GM23338 (cell line): ENCODE data around the gene SH3RF3. TPM values are rescaled to one million over a fixed set of nuclear protein-coding genes. Genes with fewer than 3 reads are reported as not detected.

Source experiments
- ATAC-seq: fragments of 200-7000 bp; cut with Tn5 transposase; 3 replicates; pipeline ENCODE4 v1.9.1; 2020
- DNase-seq: peaks from one replicate; pipeline ENCODE4 v3.0.0-alpha.2; 2015; ENCODE audit warnings: low spot score
- H2AFZ ChIP-seq: fragments of 200-600 bp; sonication (generic); 2 replicates; pipeline ENCODE4 v1.8.0; 2016; ENCODE audit warnings: antibody characterized with exemption, mild to moderate bottlenecking, moderate library complexity
- H3F3A ChIP-seq: fragments of 200-600 bp; sonication (generic); replicated peaks from 2 replicates; pipeline ENCODE4 v1.8.0; 2017; ENCODE audit warnings: antibody characterized with exemption, mixed run types, low read depth
- H3K27ac ChIP-seq: fragments of 200-600 bp; sonication (generic); 2 replicates; pipeline ENCODE4 v1.6.1; 2016; ENCODE audit warnings: low read depth
- H3K27me3 ChIP-seq: fragments of 200-600 bp; sonication (generic); 2 replicates; pipeline ENCODE4 v1.8.0; 2016; ENCODE audit warnings: mild to moderate bottlenecking, mixed run types, moderate library complexity; ENCODE audit not compliant: insufficient read depth
- H3K36me3 ChIP-seq: fragments of 200-600 bp; sonication (generic); 2 replicates; pipeline ENCODE4 v1.8.0; 2016; ENCODE audit warnings: mild to moderate bottlenecking; ENCODE audit not compliant: insufficient read depth
- H3K4me1 ChIP-seq: fragments of 200-600 bp; sonication (generic); 2 replicates; pipeline ENCODE4 v1.8.0; 2016; ENCODE audit warnings: mild to moderate bottlenecking, moderate library complexity; ENCODE audit not compliant: insufficient read depth
- H3K4me2 ChIP-seq: fragments of 200-600 bp; sonication (generic); 2 replicates; pipeline ENCODE4 v1.7.1; 2017; ENCODE audit warnings: mixed run types
- H3K4me3 ChIP-seq: fragments of 200-600 bp; sonication (generic); 2 replicates; pipeline ENCODE4 v1.6.1; 2016; ENCODE audit warnings: mixed run types
- H3K79me2 ChIP-seq: fragments of 200-600 bp; sonication (generic); replicated peaks from 2 replicates; pipeline ENCODE4 v1.8.0; 2017; ENCODE audit warnings: mild to moderate bottlenecking; ENCODE audit not compliant: insufficient read depth
- H3K9me2 ChIP-seq: fragments of 200-600 bp; sonication (generic); 2 replicates; pipeline ENCODE4 v1.8.0; 2017; ENCODE audit not compliant: insufficient read depth
- H4K20me1 ChIP-seq: fragments of 200-600 bp; sonication (generic); replicated peaks from 2 replicates; pipeline ENCODE4 v1.8.0; 2017; ENCODE audit warnings: mild to moderate bottlenecking; ENCODE audit not compliant: insufficient read depth
- H3K27ac Mint-ChIP-seq: 2 replicates; pipeline ENCODE4 v1.8.0; 2020; ENCODE audit warnings: inconsistent platforms, mild to moderate bottlenecking, moderate library complexity, mixed read lengths
- H3K27me3 Mint-ChIP-seq: 3 replicates; pipeline ENCODE4 v1.8.0; 2022; ENCODE audit warnings: low read depth, mild to moderate bottlenecking, moderate library complexity, mixed read lengths, inconsistent platforms; ENCODE audit not compliant: insufficient read depth, poor library complexity
- H3K36me3 Mint-ChIP-seq: 3 replicates; pipeline ENCODE4 v1.8.0; 2021; ENCODE audit warnings: low read depth, mild to moderate bottlenecking, inconsistent platforms, moderate library complexity, mixed read lengths
- H3K4me1 Mint-ChIP-seq: 3 replicates; pipeline ENCODE4 v1.8.0; 2020; ENCODE audit warnings: mild to moderate bottlenecking, inconsistent platforms, mixed read lengths
- H3K4me3 Mint-ChIP-seq: 3 replicates; pipeline ENCODE4 v1.8.0; 2021; ENCODE audit warnings: moderate library complexity, mild to moderate bottlenecking, inconsistent platforms, mixed read lengths
- H3K9me3 Mint-ChIP-seq: 3 replicates; pipeline ENCODE4 v1.8.0; 2020; ENCODE audit warnings: moderate library complexity, mild to moderate bottlenecking, inconsistent platforms, mixed read lengths
- CREB1 ChIP-seq: fragments of 250-450 bp; sonication (Bioruptor Pico); IDR thresholded peaks from 2 replicates; pipeline ENCODE4 v1.5.0; 2020; ENCODE audit warnings: low read depth, mild to moderate bottlenecking, moderate library complexity
- EZH2 ChIP-seq: fragments of 200-600 bp; sonication (generic); IDR thresholded peaks from one replicate; pipeline ENCODE4 v1.8.0; 2017; ENCODE audit warnings: antibody characterized with exemption, mild to moderate bottlenecking, low read depth; ENCODE audit not compliant: unreplicated experiment
- EZH2phosphoT487 ChIP-seq: fragments of 200-600 bp; sonication (generic); IDR thresholded peaks from one replicate; pipeline ENCODE4 v1.8.1; 2018; ENCODE audit warnings: antibody characterized with exemption; ENCODE audit not compliant: unreplicated experiment
- NANOG ChIP-seq: IDR thresholded peaks from 2 replicates; pipeline ENCODE4 v1.6.1; 2016; ENCODE audit warnings: antibody characterized with exemption, borderline replicate concordance
- POLR2AphosphoS5 ChIP-seq: IDR thresholded peaks from 2 replicates; pipeline ENCODE4 v1.6.1; 2016; ENCODE audit warnings: antibody characterized with exemption, low read depth
- STAT1 ChIP-seq: IDR thresholded peaks from one replicate; pipeline ENCODE4 v1.6.1; 2016; ENCODE audit warnings: antibody characterized with exemption; ENCODE audit not compliant: unreplicated experiment
- ZNF114 ChIP-seq: fragments of 250-450 bp; sonication (Bioruptor Pico); IDR thresholded peaks from 2 replicates; pipeline ENCODE4 v1.5.0; 2020; ENCODE audit warnings: mild to moderate bottlenecking, moderate library complexity
- ZNF331 ChIP-seq: fragments of 250-450 bp; sonication (Bioruptor Pico); IDR thresholded peaks from 2 replicates; pipeline ENCODE4 v1.5.0; 2020; ENCODE audit warnings: low read depth, mild to moderate bottlenecking, moderate library complexity
- polyA plus RNA-seq: library from polyadenylated mRNA; unstranded; fragments of >200 nt; fragmentation: Nextera tagmentation; extraction: Ambion mirVana; gene quantifications from 2 replicates; pipeline ENCODE4 v1.2.1, GENCODE V29; 2016
- total RNA-seq: library from RNA; depleted of rRNA; stranded (reverse); fragments of >200 nt; shearing (Covaris generic); gene quantifications from 2 replicates; pipeline ENCODE4 v1.2.3, GENCODE V29; 2014
- TF ChIP-seq, protein P1 (sequence below): IDR thresholded peaks from one replicate; pipeline ENCODE4 v1.6.1; 2018; ENCODE audit warnings: antibody characterized with exemption; ENCODE audit not compliant: unreplicated experiment
- TF ChIP-seq, protein P2 (sequence below), 2 experiments: fragments of 200-600 bp in 1 of 2; sonication (generic) in 1 of 2; conservative IDR thresholded peaks; 2 replicates each; pipeline versions ENCODE4 v1.5.1 to v1.6.1; 2016 to 2017; ENCODE audit warnings: antibody characterized with exemption in 2 of 2, low read depth in 2 of 2, mild to moderate bottlenecking in 2 of 2, moderate library complexity in 1 of 2
- TF ChIP-seq, protein P3 (sequence below): fragments of 250-450 bp; sonication (Bioruptor Pico); IDR thresholded peaks from 2 replicates; pipeline ENCODE4 v1.5.0; 2020; ENCODE audit warnings: mild to moderate bottlenecking, moderate library complexity

The SH3RF3 gene
- total and polyA plus RNA-seq, 2 experiments from 2014 or later = 0.11 to 0.63 TPM

DNA sequence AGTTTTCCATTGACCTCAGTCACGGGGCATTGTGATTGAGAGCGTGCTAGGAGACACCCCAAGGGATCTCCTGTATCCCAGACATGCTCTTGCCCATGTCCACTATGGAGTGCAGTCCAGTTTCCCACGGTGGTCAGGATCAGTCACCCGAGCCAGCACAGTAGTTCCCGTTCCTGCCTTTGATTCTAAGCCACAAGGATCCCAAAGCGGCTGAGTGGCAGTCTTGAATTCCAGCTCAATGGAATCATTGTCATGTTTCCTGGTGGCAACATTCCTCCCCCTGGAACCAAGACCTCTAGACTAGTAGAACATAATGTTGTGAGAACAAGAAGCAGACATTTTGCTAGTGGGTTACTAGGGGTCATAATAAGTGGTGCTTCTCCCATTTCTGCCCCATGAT lies 330.5 kb downstream of the SH3RF3 start:
- H3K9me2 ChIP-seq = no peaks in the 10 kb centered on the region
- DNase-seq (no peak), ATAC-seq (no peak)
- H3K79me2 ChIP-seq = no peaks in the 10 kb centered on the region
- TF ChIP-seq CREB1 = no peak
- TF ChIP-seq, protein P1, sequence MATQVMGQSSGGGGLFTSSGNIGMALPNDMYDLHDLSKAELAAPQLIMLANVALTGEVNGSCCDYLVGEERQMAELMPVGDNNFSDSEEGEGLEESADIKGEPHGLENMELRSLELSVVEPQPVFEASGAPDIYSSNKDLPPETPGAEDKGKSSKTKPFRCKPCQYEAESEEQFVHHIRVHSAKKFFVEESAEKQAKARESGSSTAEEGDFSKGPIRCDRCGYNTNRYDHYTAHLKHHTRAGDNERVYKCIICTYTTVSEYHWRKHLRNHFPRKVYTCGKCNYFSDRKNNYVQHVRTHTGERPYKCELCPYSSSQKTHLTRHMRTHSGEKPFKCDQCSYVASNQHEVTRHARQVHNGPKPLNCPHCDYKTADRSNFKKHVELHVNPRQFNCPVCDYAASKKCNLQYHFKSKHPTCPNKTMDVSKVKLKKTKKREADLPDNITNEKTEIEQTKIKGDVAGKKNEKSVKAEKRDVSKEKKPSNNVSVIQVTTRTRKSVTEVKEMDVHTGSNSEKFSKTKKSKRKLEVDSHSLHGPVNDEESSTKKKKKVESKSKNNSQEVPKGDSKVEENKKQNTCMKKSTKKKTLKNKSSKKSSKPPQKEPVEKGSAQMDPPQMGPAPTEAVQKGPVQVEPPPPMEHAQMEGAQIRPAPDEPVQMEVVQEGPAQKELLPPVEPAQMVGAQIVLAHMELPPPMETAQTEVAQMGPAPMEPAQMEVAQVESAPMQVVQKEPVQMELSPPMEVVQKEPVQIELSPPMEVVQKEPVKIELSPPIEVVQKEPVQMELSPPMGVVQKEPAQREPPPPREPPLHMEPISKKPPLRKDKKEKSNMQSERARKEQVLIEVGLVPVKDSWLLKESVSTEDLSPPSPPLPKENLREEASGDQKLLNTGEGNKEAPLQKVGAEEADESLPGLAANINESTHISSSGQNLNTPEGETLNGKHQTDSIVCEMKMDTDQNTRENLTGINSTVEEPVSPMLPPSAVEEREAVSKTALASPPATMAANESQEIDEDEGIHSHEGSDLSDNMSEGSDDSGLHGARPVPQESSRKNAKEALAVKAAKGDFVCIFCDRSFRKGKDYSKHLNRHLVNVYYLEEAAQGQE = no peak
- no peak for TF ChIP-seq POLR2AphosphoS5
- TF ChIP-seq EZH2 = no peak
- no peak for TF ChIP-seq EZH2phosphoT487
- TF ChIP-seq, protein P2, sequence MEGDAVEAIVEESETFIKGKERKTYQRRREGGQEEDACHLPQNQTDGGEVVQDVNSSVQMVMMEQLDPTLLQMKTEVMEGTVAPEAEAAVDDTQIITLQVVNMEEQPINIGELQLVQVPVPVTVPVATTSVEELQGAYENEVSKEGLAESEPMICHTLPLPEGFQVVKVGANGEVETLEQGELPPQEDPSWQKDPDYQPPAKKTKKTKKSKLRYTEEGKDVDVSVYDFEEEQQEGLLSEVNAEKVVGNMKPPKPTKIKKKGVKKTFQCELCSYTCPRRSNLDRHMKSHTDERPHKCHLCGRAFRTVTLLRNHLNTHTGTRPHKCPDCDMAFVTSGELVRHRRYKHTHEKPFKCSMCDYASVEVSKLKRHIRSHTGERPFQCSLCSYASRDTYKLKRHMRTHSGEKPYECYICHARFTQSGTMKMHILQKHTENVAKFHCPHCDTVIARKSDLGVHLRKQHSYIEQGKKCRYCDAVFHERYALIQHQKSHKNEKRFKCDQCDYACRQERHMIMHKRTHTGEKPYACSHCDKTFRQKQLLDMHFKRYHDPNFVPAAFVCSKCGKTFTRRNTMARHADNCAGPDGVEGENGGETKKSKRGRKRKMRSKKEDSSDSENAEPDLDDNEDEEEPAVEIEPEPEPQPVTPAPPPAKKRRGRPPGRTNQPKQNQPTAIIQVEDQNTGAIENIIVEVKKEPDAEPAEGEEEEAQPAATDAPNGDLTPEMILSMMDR (conservative IDR thresholded peaks at IDR 0.05; ENCODE audit: low read depth in 2 of 2) = no peak
- TF ChIP-seq ZNF114 (CRISPR knock-in tag) = no peak
- TF ChIP-seq NANOG = no peak
- no peak for TF ChIP-seq STAT1
- TF ChIP-seq ZNF331 (CRISPR knock-in tag) = no peak
- H2AFZ ChIP-seq = no peak overlapping the region
- no peaks in the 10 kb centered on the region for H3K4me1 ChIP-seq
- no peaks in the 10 kb centered on the region for H3K36me3 Mint-ChIP-seq
- H3K4me2 ChIP-seq = no peak overlapping the region
- H3K4me1 Mint-ChIP-seq = no peaks in the 10 kb centered on the region
- no peak overlapping the region for H3K27ac Mint-ChIP-seq
- H3K4me3 ChIP-seq = no peak overlapping the region
- H3K27me3 Mint-ChIP-seq = peaks cover 5% of the 10 kb centered on the region
- H3K9me3 Mint-ChIP-seq = no peaks in the 10 kb centered on the region
- no peaks in the 10 kb centered on the region for H3F3A ChIP-seq
- H3K36me3 ChIP-seq = no peaks in the 10 kb centered on the region
- H3K27me3 ChIP-seq = no peaks in the 10 kb centered on the region
- no peak overlapping the region for H3K27ac ChIP-seq
- no peak overlapping the region for H3K4me3 Mint-ChIP-seq
- H4K20me1 ChIP-seq = no peaks in the 10 kb centered on the region

DNA sequence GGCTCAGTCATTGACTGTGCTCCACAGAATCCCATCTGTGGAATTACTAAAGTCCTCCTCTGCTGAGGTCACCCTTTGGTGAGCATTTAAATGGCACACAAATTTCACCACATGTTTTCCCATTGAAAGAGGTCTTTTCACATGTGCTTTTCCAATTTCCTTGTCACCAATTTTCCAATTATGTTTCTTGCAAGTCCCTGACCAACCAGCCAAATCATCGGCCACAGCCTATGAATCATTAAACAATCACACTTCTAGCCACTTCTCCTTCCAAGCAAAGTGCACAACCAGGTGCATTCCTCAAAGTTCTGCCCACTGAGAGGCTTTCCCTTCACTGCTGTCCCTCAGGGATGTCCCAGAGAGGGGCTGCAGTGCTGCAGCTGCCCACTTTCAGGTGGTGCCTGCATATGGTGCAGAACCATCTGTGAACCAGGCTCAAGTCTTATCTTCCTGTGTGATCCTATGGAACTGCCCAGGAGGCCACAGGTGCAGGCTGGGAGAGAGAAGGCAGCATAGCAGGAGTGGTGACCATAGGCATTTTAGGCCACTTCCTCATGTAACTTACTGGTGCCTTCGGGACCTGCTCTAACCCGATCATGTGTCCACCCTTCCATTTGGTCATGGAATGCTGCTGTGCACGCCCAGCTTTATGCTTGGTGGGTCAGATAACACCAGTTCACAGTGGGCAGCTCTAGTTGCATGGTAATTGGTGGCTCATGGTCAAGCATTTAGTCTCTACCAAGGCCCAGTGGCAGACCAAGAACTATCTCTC lies 331.7 kb downstream of the SH3RF3 start:
- no peak overlapping the region for H3K4me3 ChIP-seq
- H3K27me3 ChIP-seq = no peaks in the 10 kb centered on the region
- no peak for DNase-seq
- Mint-ChIP-seq H3K4me1 (no peaks in the 10 kb centered on the region), H3K27me3 (peaks cover 5% of the 10 kb centered on the region), H3K4me3 (no peak overlapping the region), H3K27ac (no peak overlapping the region), H3K9me3 (no peaks in the 10 kb centered on the region), H3K36me3 (no peaks in the 10 kb centered on the region)
- H3K36me3 ChIP-seq = no peaks in the 10 kb centered on the region
- H3F3A ChIP-seq = no peaks in the 10 kb centered on the region
- no peaks in the 10 kb centered on the region for H4K20me1 ChIP-seq
- H3K9me2 ChIP-seq = no peaks in the 10 kb centered on the region
- no peaks in the 10 kb centered on the region for H3K79me2 ChIP-seq
- H3K4me2 ChIP-seq = no peak overlapping the region
- no peaks in the 10 kb centered on the region for H3K4me1 ChIP-seq
- ATAC-seq = no peak
- H2AFZ ChIP-seq = no peak overlapping the region
- no peak overlapping the region for H3K27ac ChIP-seq
- TF ChIP-seq, protein P3, sequence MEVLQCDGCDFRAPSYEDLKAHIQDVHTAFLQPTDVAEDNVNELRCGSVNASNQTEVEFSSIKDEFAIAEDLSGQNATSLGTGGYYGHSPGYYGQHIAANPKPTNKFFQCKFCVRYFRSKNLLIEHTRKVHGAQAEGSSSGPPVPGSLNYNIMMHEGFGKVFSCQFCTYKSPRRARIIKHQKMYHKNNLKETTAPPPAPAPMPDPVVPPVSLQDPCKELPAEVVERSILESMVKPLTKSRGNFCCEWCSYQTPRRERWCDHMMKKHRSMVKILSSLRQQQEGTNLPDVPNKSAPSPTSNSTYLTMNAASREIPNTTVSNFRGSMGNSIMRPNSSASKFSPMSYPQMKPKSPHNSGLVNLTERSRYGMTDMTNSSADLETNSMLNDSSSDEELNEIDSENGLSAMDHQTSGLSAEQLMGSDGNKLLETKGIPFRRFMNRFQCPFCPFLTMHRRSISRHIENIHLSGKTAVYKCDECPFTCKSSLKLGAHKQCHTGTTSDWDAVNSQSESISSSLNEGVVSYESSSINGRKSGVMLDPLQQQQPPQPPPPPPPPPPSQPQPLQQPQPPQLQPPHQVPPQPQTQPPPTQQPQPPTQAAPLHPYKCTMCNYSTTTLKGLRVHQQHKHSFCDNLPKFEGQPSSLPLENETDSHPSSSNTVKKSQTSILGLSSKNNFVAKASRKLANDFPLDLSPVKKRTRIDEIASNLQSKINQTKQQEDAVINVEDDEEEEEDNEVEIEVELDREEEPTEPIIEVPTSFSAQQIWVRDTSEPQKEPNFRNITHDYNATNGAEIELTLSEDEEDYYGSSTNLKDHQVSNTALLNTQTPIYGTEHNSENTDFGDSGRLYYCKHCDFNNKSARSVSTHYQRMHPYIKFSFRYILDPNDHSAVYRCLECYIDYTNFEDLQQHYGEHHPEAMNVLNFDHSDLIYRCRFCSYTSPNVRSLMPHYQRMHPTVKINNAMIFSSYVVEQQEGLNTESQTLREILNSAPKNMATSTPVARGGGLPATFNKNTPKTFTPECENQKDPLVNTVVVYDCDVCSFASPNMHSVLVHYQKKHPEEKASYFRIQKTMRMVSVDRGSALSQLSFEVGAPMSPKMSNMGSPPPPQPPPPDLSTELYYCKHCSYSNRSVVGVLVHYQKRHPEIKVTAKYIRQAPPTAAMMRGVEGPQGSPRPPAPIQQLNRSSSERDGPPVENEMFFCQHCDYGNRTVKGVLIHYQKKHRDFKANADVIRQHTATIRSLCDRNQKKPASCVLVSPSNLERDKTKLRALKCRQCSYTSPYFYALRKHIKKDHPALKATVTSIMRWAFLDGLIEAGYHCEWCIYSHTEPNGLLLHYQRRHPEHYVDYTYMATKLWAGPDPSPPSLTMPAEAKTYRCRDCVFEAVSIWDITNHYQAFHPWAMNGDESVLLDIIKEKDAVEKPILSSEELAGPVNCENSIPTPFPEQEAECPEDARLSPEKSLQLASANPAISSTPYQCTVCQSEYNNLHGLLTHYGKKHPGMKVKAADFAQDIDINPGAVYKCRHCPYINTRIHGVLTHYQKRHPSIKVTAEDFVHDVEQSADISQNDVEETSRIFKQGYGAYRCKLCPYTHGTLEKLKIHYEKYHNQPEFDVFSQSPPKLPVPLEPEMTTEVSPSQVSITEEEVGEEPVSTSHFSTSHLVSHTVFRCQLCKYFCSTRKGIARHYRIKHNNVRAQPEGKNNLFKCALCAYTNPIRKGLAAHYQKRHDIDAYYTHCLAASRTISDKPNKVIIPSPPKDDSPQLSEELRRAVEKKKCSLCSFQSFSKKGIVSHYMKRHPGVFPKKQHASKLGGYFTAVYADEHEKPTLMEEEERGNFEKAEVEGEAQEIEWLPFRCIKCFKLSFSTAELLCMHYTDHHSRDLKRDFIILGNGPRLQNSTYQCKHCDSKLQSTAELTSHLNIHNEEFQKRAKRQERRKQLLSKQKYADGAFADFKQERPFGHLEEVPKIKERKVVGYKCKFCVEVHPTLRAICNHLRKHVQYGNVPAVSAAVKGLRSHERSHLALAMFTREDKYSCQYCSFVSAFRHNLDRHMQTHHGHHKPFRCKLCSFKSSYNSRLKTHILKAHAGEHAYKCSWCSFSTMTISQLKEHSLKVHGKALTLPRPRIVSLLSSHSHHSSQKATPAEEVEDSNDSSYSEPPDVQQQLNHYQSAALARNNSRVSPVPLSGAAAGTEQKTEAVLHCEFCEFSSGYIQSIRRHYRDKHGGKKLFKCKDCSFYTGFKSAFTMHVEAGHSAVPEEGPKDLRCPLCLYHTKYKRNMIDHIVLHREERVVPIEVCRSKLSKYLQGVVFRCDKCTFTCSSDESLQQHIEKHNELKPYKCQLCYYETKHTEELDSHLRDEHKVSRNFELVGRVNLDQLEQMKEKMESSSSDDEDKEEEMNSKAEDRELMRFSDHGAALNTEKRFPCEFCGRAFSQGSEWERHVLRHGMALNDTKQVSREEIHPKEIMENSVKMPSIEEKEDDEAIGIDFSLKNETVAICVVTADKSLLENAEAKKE (CRISPR knock-in tag) = no peak
- TF ChIP-seq STAT1 = no peak
